ENCODE measurements around the gene RGS1. TPM values are rescaled to one million over a fixed set of nuclear protein-coding genes. Genes with fewer than 3 reads are reported as not detected.

RGS1 gene
- total and polyA plus RNA-seq, 9 of the 15 experiments (the other 6 are each of a cell fraction or from before 2014, with no cell fraction given) = not detected

DNA sequence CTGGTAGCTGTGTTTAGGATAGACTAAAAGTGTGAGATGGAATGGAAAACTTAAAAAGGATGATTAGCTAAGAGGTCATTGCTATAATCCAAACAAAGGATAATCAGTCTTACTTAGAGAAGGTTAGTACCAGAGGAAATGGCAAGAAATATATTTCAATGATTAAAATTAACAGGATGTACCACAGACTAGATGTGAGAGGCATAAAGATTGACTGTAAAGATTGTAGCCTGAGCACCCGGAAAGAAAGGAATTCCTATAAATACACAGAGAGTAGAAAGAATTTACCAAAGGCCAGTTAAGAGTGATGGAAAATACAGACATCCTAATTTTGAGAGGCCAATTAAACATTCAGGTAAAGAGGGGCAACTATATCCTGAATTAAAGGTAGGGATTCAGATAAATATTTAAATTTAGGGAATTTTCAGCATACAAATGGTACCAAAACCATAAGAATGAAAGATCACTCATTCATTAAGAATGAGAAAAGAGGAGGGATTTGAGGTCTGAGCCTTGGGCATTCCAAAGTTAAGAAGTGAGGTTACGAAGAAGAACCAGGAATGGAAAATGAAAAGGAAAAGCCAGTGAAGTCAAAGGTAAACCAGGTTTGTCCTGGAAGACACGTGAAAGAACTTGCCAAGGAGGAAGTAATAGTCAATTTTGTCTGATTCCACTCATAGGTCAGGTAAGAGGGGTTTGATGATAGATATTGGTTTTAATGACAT lies 46.4 kb upstream of the RGS1 start:
- H4K20me1 ChIP-seq (replicated peaks; ENCODE audit: control insufficient read depth, insufficient read depth, low read length) = no peaks in the 10 kb centered on the region
- H3K4me3 ChIP-seq = no peak overlapping the region
- H3K9me1 ChIP-seq (ENCODE audit: control insufficient read depth, insufficient read depth, low read length) = no peaks in the 10 kb centered on the region
- POLR2A ChIA-PET = no interaction called here
- 2% methylated on average over 3 of the region's 3 CpGs for WGBS (ENCODE audit: insufficient coverage, low coverage, missing lambda C conversion rate)
- no peaks in the 10 kb centered on the region for H3K27me3 ChIP-seq (ENCODE audit: control insufficient read depth in 2 of 2, insufficient read depth in 2 of 2, low read length in 2 of 2)
- H2AFZ ChIP-seq (ENCODE audit: low read depth, low read length) = no peak overlapping the region
- no peak overlapping the region for H3K27ac ChIP-seq (ENCODE audit: extremely low read depth, low read depth, low read length)
- H3K9ac ChIP-seq (ENCODE audit: insufficient read depth in 1 of 2, low read depth in 2 of 2, low read length in 2 of 2) = no peak overlapping the region
- FAIRE-seq (no peak), ATAC-seq (no peak), DNase-seq (ENCODE audit: extremely low read depth in 1 of 4, low spot score in 3 of 4) (no peak)
- H3K36me3 ChIP-seq (ENCODE audit: control insufficient read depth, insufficient read depth, low read length) = no peaks in the 10 kb centered on the region
- H3K9me3 ChIP-seq (replicated peaks; ENCODE audit: control insufficient read depth, insufficient read depth, low read depth, low read length) = no peaks in the 10 kb centered on the region
- intact Hi-C loops (cut with micrococcal nuclease) (no loop called here), in situ Hi-C loops (cut with MboI) (no loop called here)
- no TSS peak for BruUV-seq (replicated peaks)
- H3K79me2 ChIP-seq (ENCODE audit: control insufficient read depth, insufficient read depth, low read length) = no peaks in the 10 kb centered on the region
- TF ChIP-seq, protein P1, sequence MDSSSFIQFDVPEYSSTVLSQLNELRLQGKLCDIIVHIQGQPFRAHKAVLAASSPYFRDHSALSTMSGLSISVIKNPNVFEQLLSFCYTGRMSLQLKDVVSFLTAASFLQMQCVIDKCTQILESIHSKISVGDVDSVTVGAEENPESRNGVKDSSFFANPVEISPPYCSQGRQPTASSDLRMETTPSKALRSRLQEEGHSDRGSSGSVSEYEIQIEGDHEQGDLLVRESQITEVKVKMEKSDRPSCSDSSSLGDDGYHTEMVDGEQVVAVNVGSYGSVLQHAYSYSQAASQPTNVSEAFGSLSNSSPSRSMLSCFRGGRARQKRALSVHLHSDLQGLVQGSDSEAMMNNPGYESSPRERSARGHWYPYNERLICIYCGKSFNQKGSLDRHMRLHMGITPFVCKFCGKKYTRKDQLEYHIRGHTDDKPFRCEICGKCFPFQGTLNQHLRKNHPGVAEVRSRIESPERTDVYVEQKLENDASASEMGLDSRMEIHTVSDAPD (CRISPR knock-in tag; IDR thresholded peaks at IDR 0.05) = no peak
- TF ChIP-seq ZNF347 (CRISPR knock-in tag; IDR thresholded peaks at IDR 0.05; ENCODE audit: low read depth) = no peak
- no peaks in the 10 kb centered on the region for H3K4me1 ChIP-seq (replicated peaks in 1 of 2; ENCODE audit: control insufficient read depth in 2 of 2, insufficient read depth in 2 of 2, low read length in 2 of 2)
- no peak overlapping the region for H3K4me2 ChIP-seq (ENCODE audit: insufficient read depth, low read length)
- CTCF ChIA-PET (ENCODE audit: low intra/inter-chr PET ratio) = no interaction called here

DNA sequence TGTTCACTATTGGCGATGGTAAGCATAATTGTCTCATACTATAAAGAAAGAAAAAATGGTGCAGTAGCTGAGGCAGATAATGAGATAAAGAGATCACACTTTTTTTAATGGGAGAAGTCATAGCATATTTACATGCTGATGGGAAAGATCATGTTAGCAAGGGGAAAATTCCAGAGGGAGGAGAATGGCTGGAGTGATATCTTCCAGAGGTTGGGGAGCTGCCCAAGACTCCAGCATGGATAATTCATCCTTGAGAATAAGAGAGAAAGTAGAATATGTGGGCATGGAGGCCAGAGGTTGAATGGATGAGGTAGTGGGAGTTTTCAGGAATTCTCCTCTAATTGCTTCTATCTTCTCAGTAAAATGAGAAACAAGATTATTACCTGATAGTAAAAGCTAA lies 45.8 kb upstream of the RGS1 start:
- Histone ChIP-seq H4K20me1 (replicated peaks; ENCODE audit: control insufficient read depth, insufficient read depth, low read length) (no peaks in the 10 kb centered on the region), H3K4me2 (ENCODE audit: insufficient read depth, low read length) (no peak overlapping the region), H3K36me3 (ENCODE audit: control insufficient read depth, insufficient read depth, low read length) (no peaks in the 10 kb centered on the region), H2AFZ (ENCODE audit: low read depth, low read length) (no peak overlapping the region), H3K4me3 (no peak overlapping the region), H3K27ac (ENCODE audit: extremely low read depth, low read depth, low read length) (no peak overlapping the region), H3K9me1 (ENCODE audit: control insufficient read depth, insufficient read depth, low read length) (no peaks in the 10 kb centered on the region), H3K9ac (ENCODE audit: insufficient read depth in 1 of 2, low read depth in 2 of 2, low read length in 2 of 2) (no peak overlapping the region), H3K27me3 (ENCODE audit: control insufficient read depth in 2 of 2, insufficient read depth in 2 of 2, low read length in 2 of 2) (no peaks in the 10 kb centered on the region), H3K79me2 (ENCODE audit: control insufficient read depth, insufficient read depth, low read length) (no peaks in the 10 kb centered on the region), H3K9me3 (replicated peaks; ENCODE audit: control insufficient read depth, insufficient read depth, low read depth, low read length) (no peaks in the 10 kb centered on the region), H3K4me1 (replicated peaks in 1 of 2; ENCODE audit: control insufficient read depth in 2 of 2, insufficient read depth in 2 of 2, low read length in 2 of 2) (no peaks in the 10 kb centered on the region)
- DNase-seq (ENCODE audit: extremely low read depth in 1 of 4, low spot score in 3 of 4) (no peak), FAIRE-seq (no peak), ATAC-seq (no peak)
- intact Hi-C loops (cut with micrococcal nuclease) (no loop called here), in situ Hi-C loops (cut with MboI) (no loop called here)
- ChIA-PET POLR2A (no interaction called here), CTCF (ENCODE audit: low intra/inter-chr PET ratio) (no interaction called here)
- no TSS peak for BruUV-seq (replicated peaks)
- WGBS (ENCODE audit: insufficient coverage, low coverage, missing lambda C conversion rate) = 0% methylated on average over 1 of the region's 1 CpG
- TF ChIP-seq, protein P2, sequence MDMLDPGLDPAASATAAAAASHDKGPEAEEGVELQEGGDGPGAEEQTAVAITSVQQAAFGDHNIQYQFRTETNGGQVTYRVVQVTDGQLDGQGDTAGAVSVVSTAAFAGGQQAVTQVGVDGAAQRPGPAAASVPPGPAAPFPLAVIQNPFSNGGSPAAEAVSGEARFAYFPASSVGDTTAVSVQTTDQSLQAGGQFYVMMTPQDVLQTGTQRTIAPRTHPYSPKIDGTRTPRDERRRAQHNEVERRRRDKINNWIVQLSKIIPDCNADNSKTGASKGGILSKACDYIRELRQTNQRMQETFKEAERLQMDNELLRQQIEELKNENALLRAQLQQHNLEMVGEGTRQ (CRISPR knock-in tag; IDR thresholded peaks at IDR 0.05) = no peak
- TF ChIP-seq ZNF76 (CRISPR knock-in tag; IDR thresholded peaks at IDR 0.05; ENCODE audit: borderline replicate concordance) = no peak
- TF ChIP-seq POLR2A (conservative IDR thresholded peaks at IDR 0.05) = no peak
- TF ChIP-seq PHF8 (IDR thresholded peaks at IDR 0.05; ENCODE audit: borderline replicate concordance, low read length) = no peak
- TF ChIP-seq ZNF3 (CRISPR knock-in tag; IDR thresholded peaks at IDR 0.05) = no peak
- TF ChIP-seq ZNF445 (CRISPR knock-in tag; IDR thresholded peaks at IDR 0.05; ENCODE audit: low read depth) = no peak
- TF ChIP-seq CBFA2T3 (IDR thresholded peaks at IDR 0.05) = no peak
- no peak for TF ChIP-seq ZNF354B (CRISPR knock-in tag; IDR thresholded peaks at IDR 0.05)
- no peak for TF ChIP-seq ZNF696 (CRISPR knock-in tag; conservative IDR thresholded peaks at IDR 0.05)
- no peak for TF ChIP-seq KLF16 (IDR thresholded peaks at IDR 0.05)
- no peak for TF ChIP-seq SRSF3 (IDR thresholded peaks at IDR 0.05; ENCODE audit: insufficient read depth, low read length)
- TF ChIP-seq ZKSCAN3 (CRISPR knock-in tag; IDR thresholded peaks at IDR 0.05) = no peak
- TF ChIP-seq PPARD (CRISPR knock-in tag; IDR thresholded peaks at IDR 0.05) = no peak

Data from K562 (cell line).